ENCODE data around the gene C8G.

C8G gene

DNA sequence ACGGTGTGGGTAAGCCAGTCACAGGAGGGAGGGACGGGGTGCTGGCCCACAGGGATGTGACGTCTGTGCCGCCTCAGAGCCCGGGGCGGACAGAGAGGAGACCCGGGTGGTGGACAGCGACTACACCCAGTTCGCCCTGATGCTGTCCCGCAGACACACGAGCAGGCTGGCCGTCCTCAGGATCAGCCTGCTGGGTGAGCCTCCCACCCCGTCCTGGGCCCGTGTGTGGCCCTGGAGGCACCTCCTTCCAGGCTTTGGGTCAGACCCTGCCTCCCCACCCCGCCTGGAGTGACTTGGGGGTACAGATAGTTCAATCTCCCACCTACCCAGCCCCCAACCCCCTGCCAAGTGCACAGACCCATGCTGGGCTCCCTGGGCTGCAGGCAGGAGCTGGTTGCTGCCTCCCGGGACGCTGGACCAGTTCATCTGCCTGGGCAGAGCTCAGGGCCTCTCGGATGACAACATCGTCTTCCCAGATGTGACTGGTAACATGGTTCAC, 8.8 kb downstream of the C8G start:
- H3K4me3 ChIP-seq (replicated peaks; ENCODE audit: low read depth, low read length) = no peak overlapping the region
- TF ChIP-seq, protein P1, sequence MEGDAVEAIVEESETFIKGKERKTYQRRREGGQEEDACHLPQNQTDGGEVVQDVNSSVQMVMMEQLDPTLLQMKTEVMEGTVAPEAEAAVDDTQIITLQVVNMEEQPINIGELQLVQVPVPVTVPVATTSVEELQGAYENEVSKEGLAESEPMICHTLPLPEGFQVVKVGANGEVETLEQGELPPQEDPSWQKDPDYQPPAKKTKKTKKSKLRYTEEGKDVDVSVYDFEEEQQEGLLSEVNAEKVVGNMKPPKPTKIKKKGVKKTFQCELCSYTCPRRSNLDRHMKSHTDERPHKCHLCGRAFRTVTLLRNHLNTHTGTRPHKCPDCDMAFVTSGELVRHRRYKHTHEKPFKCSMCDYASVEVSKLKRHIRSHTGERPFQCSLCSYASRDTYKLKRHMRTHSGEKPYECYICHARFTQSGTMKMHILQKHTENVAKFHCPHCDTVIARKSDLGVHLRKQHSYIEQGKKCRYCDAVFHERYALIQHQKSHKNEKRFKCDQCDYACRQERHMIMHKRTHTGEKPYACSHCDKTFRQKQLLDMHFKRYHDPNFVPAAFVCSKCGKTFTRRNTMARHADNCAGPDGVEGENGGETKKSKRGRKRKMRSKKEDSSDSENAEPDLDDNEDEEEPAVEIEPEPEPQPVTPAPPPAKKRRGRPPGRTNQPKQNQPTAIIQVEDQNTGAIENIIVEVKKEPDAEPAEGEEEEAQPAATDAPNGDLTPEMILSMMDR (IDR thresholded peaks at IDR 0.05; ENCODE audit: low read depth, low read length, missing control alignments) = no peak
- DNase-seq (ENCODE audit: extremely low read depth, low read depth) = no peak

DNA sequence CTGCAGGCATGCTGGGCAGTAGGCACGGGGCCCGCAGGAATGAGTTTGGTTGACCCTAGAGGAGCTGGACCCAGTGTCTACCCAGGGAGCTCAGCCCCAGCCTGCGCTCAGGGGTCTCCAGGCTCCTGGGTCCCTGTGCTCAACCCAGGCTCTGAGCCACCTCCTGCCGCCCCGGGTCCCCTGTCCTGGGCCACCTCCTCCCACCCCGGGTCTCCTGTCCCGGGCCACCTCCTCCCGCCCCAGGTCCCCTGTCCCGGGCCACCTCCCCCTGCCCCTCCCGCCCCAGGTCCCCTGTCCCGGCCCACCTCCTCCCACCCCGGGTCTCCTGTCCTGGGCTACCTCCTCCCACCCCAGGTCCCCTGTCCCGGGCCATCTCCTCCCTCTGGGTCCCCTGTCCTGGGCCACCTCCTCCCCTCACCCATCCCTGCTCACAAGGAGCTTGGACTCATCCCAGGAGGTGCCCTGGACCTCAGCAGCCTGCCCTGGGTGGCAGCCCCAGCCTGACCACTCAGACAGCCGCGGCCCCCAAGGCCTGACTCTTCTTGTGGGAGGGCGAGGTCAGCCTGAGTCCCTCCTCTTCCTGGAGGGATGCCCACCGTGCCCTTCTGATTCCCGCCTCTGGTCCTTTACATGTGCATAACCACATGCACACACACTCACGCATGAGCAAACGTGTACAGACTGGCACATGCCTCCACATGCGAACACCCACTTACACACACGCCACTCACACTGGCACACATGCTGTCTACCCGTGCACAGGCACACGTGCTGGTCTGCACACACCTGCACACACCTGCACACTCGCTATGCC, 9.4 kb downstream of the C8G start:
- DNase-seq (ENCODE audit: extremely low read depth, low read depth) = no peak
- no peak overlapping the region for H3K4me3 ChIP-seq (replicated peaks; ENCODE audit: low read depth, low read length)
- TF ChIP-seq, protein P1 (IDR thresholded peaks at IDR 0.05; ENCODE audit: low read depth, low read length, missing control alignments) = no peak

DNA sequence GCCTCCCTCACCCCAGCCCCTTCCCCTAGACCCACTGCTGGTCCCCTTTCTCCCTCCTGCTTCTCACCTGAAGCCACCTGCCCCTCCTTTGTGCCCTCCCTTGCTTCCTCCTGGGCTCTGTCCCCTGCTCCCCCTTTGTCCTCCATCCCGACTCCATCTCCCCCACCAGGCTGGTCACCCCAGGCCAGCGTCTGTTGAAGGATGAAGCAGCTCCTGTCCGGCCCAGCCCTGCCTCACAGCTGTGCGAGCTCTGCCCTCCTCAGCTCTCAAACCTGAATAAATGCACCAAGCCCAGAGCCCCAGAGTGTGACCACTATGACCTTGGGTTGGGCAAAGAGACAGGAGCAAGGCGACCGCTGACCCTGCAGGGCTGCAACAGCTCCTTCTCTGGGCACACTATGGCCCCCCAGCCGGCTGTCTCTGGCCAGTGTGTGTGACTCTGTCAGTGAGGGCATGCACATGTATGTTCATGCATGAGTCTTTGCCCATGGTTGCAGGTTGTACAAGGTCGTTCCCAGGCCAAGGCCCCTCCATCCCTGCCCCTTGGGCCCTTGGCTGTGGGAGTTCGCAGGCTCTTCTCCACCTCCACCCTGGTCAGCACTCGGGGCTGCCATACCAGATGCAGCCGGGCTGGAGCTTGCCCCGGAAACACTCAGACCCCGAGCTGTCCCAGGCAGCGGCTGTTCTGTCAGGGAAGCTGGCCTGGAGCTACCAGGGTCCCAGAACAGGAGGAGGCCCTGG, 10.3 kb downstream of the C8G start:
- no peak overlapping the region for H3K4me3 ChIP-seq (replicated peaks; ENCODE audit: low read depth, low read length)
- TF ChIP-seq, protein P1 (IDR thresholded peaks at IDR 0.05; ENCODE audit: low read depth, low read length, missing control alignments) = no peak
- no peak for DNase-seq (ENCODE audit: extremely low read depth, low read depth)

DNA sequence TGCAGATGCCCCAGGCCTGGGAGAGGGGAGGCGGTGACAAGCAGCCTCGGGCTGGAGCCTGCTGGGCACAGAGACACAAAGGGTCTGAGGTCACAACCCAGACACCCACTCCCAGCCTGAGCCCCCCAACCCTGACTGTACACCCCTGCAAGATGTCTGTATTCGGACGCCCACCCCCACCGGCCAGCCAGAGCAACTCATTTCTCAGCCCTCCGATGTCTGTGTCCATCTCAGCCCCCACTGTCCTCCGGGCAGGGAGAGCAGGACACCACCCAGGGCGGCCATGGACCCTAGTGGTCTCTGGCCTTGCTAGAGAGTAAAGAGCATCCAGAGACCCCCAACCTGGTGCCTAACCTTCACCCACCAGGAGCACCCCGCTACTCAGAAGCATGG, 10.9 kb downstream of the C8G start:
- no peak overlapping the region for H3K4me3 ChIP-seq (replicated peaks; ENCODE audit: low read depth, low read length)
- DNase-seq (ENCODE audit: extremely low read depth, low read depth) = no peak
- TF ChIP-seq, protein P1 (IDR thresholded peaks at IDR 0.05; ENCODE audit: low read depth, low read length, missing control alignments) = no peak

DNA sequence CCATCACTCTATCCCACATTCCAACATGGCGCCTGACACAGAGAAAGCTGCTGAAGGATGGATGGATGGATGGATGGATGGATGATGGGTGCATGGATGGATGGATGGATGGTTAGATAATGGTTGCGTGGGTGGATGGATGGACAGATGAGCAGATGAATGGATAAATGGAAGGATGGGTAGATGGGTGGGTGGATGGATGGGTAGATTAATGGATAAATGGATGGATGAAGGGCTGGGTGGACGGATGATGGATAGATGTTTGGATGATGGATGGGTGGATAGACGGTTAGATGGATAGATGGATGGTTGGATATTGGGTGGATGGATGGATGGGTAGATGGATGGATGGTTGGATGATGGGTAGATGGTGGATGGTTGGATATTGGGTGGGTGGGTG, 11.6 kb downstream of the C8G start:
- TF ChIP-seq, protein P1 (IDR thresholded peaks at IDR 0.05; ENCODE audit: low read depth, low read length, missing control alignments) = no peak
- DNase-seq (ENCODE audit: extremely low read depth, low read depth) = no peak
- H3K4me3 ChIP-seq (replicated peaks; ENCODE audit: low read depth, low read length) = no peak overlapping the region

DNA sequence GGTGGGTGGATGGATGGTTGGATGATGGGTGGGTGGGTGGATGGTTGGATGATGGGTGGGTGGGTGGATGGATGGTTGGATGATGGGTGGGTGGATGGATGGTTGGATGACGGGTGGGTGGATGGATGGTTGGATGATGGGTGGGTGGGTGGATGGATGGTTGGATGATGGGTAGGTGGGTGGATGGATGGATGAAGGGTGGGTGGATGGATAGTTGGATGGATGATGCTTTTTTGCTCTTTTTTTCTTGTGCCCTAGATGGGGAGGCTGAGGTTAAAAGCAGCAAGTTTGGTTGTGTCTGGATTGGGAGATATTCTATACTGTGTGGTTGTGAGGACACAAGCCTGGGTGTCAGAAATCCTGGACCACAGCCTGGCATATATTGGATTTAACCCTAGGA, 12.4 kb downstream of the C8G start:
- no peak for DNase-seq (ENCODE audit: extremely low read depth, low read depth)
- TF ChIP-seq, protein P1 (IDR thresholded peaks at IDR 0.05; ENCODE audit: low read depth, low read length, missing control alignments) = no peak
- H3K4me3 ChIP-seq (replicated peaks; ENCODE audit: low read depth, low read length) = no peak overlapping the region

Data from HFF-Myc (cell line).